AG09319 (cell line): Measurements from ENCODE around the gene UNC13D.

Source experiments
- DNase-seq: peaks from one replicate; pipeline ENCODE4 v3.0.0-alpha.2; 2010; ENCODE audit warnings: low read depth; ENCODE audit errors: extremely low read depth
- CTCF ChIP-seq: IDR thresholded peaks from 2 replicates; pipeline ENCODE4 v1.5.1; 2011; ENCODE audit warnings: low read depth, mild to moderate bottlenecking, inconsistent platforms, low read length, moderate library complexity

UNC13D gene

GRCh38 chr17:75831032-75831571 lies 13.1 kb downstream of the UNC13D start:
- DNase-seq = no peak

GRCh38 chr17:75830164-75831031 lies 13.8 kb downstream of the UNC13D start:
- TF ChIP-seq CTCF = peak; percentile 47
- DNase-seq = no peak

More at GRCh38 chr17:75831032-75831571, 13.1 kb downstream of the UNC13D start:
- no peak for TF ChIP-seq CTCF

- DNase-seq = no peak
- TF ChIP-seq CTCF = no peak
Measured at GRCh38 chr17:75829747-75830146, 14.5 kb downstream of the UNC13D start.

GRCh38 chr17:75828741-75829140 lies 15.5 kb downstream of the UNC13D start:
- no peak for TF ChIP-seq CTCF

GRCh38 chr17:75828076-75828400 lies 16.2 kb downstream of the UNC13D start:
- DNase-seq = no peak

More at GRCh38 chr17:75828741-75829140, 15.5 kb downstream of the UNC13D start:
- no peak for DNase-seq

GRCh38 chr17:75827308-75828075 lies 16.7 kb downstream of the UNC13D start:
- no peak for DNase-seq
- peak; percentile 69 for TF ChIP-seq CTCF

More at GRCh38 chr17:75828076-75828400, 16.2 kb downstream of the UNC13D start:
- TF ChIP-seq CTCF = no peak
